ENCODE measurements around the gene RAP2A.
A peak's percentile ranks its signal among the peaks of the same experiment; 100 is the strongest.

The RAP2A gene

DNA sequence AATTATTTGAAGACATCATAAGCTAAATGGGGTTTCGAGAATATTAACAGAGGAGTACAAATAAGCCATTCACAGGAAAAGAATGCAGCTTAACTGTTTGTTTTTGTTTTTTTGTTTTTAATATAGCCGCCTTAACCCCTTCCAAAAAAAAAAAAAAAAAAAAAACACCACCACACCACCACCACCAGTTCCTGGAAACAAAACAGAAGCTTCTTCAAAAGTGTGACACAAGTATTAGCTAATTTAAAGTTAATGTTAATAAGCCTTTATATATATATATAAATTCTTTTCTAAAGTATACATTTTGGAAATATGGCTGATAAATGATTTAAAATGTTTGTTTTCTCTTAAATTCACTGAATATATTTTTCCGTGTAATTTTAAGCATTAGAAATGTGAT lies 1.4 kb downstream of the RAP2A start:
- H3K27ac ChIP-seq: no peak overlapping the region
- no peaks in the 10 kb centered on the region for H3K9me3 ChIP-seq
- peaks cover 15 to 24% of the 10 kb centered on the region in 2 experiments for H3K4me1 ChIP-seq (ENCODE audit: control insufficient read depth in 1 of 2, insufficient read depth in 1 of 2, low read depth in 1 of 2, low read length in 1 of 2)
- TF ChIP-seq, protein P1, sequence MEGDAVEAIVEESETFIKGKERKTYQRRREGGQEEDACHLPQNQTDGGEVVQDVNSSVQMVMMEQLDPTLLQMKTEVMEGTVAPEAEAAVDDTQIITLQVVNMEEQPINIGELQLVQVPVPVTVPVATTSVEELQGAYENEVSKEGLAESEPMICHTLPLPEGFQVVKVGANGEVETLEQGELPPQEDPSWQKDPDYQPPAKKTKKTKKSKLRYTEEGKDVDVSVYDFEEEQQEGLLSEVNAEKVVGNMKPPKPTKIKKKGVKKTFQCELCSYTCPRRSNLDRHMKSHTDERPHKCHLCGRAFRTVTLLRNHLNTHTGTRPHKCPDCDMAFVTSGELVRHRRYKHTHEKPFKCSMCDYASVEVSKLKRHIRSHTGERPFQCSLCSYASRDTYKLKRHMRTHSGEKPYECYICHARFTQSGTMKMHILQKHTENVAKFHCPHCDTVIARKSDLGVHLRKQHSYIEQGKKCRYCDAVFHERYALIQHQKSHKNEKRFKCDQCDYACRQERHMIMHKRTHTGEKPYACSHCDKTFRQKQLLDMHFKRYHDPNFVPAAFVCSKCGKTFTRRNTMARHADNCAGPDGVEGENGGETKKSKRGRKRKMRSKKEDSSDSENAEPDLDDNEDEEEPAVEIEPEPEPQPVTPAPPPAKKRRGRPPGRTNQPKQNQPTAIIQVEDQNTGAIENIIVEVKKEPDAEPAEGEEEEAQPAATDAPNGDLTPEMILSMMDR (IDR thresholded peaks at IDR 0.05): no peak
- H3K27me3 ChIP-seq: peaks cover 10% of the 10 kb centered on the region
- H3K36me3 ChIP-seq: no peaks in the 10 kb centered on the region
- peak overlapping the region; percentile 69 to 98 for H3K4me3 ChIP-seq (ENCODE audit: low read depth in 1 of 2, low read length in 1 of 2)

DNA sequence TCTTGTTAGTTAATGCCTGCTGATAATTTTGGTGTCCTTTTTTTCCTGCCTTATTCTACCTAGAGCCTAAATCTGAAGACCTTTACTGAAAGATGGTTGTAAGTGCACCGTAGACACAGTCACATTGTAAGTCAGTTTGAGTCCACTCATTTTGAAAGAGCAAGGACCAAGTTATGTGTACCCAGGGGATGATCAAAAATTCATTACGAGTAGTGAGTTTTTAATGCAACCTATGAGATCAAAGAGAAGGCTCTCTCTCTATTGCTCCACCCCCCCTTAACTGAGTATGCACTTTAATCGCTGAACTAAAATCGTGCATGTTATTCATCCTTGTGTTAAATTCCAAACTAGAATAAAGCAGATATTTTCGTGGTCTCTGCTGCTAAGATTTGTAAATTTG lies 1.8 kb downstream of the RAP2A start:
- Histone ChIP-seq H3K9me3 (no peaks in the 10 kb centered on the region), H3K27me3 (peaks cover 10% of the 10 kb centered on the region), H3K4me1 (ENCODE audit: control insufficient read depth in 1 of 2, insufficient read depth in 1 of 2, low read depth in 1 of 2, low read length in 1 of 2) (peaks cover 15 to 24% of the 10 kb centered on the region in 2 experiments), H3K36me3 (no peaks in the 10 kb centered on the region), H3K4me3 (ENCODE audit: low read depth in 1 of 2, low read length in 1 of 2) (no peak overlapping the region), H3K27ac (no peak overlapping the region)
- TF ChIP-seq, protein P1 (IDR thresholded peaks at IDR 0.05): no peak

DNA sequence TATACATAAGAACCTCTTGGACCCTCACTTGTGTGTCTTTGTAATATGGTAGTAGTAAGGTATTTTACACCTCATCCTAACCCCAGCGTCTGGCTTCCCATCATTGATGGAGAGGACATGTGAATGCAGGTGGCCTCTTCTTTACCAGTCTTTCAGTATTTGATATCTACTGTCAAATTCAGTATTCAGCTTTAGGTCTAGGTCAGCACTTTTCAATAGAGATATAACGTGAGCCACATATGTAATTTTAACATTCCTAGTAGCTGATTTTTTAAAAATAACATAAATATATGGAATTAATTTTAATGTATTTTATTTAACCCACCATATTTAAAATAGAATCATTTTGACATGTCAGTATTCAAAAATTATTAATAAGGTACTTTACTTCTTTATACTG lies 2.9 kb downstream of the RAP2A start:
- no peaks in the 10 kb centered on the region for H3K9me3 ChIP-seq
- no peaks in the 10 kb centered on the region for H3K36me3 ChIP-seq
- no peak overlapping the region for H3K4me3 ChIP-seq (ENCODE audit: low read depth in 1 of 2, low read length in 1 of 2)
- TF ChIP-seq, protein P1 (IDR thresholded peaks at IDR 0.05): no peak
- no peak overlapping the region for H3K27ac ChIP-seq
- peaks cover 15 to 24% of the 10 kb centered on the region in 2 experiments for H3K4me1 ChIP-seq (ENCODE audit: control insufficient read depth in 1 of 2, insufficient read depth in 1 of 2, low read depth in 1 of 2, low read length in 1 of 2)
- peaks cover 10% of the 10 kb centered on the region for H3K27me3 ChIP-seq

DNA sequence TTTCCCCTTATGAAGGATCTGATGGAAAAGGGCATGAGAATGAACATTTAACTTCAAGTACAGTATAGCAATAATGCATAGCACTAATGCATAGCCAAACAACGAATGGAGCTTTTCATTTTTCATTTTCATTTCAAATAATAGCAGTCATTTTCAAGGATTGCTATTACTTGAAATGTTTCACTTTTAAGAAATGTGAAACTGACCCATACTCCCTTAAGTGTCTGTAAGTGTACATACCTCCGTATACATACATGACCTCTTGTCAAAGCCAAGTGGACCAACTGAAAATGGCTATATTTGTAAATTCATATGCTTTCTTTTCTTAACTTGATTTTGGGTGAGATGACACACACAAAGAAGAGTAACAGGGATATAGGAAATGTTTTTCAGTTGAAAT lies 3.8 kb downstream of the RAP2A start:
- Histone ChIP-seq H3K4me3 (ENCODE audit: low read depth in 1 of 2, low read length in 1 of 2) (no peak overlapping the region), H3K27me3 (peaks cover 10% of the 10 kb centered on the region), H3K27ac (no peak overlapping the region), H3K4me1 (ENCODE audit: control insufficient read depth in 1 of 2, insufficient read depth in 1 of 2, low read depth in 1 of 2, low read length in 1 of 2) (peaks cover 10 to 18% of the 10 kb centered on the region in 2 experiments), H3K9me3 (no peaks in the 10 kb centered on the region), H3K36me3 (no peaks in the 10 kb centered on the region)
- TF ChIP-seq, protein P1 (IDR thresholded peaks at IDR 0.05): no peak

DNA sequence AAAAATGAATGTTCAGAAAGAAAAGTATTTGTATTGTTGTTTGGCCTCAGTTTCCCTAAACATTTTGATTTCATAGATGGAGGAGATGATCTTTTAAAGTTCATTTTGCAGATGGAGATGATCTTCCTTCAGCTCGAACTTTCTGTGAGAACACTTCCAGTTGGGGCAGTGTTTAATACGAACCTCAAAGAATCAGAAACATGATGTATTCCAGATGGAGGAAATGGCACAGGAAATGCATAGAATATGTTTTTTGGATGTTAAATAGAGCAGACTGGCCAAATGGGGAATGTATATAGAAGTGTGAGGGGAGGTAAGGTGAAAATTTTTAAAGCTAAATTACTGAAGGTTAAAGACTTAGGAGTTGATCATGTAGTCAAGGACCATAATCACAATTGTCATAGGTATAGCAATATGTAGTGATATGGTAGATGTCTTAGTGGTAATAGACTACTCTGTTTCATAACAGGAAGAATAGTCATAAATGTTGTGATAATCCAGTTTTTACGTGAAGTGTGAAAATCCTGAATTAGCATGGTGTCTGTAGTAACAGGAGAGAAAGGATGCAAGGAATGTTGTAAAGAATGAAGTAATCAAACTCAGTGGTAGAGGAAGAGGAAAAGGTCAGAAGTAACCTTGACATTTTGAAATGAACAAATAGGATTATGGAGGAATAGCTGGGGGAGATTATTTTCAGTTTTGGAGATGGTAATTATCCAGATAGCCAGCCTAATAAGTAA lies 5.1 kb downstream of the RAP2A start:
- H3K27me3 ChIP-seq: peaks cover 10% of the 10 kb centered on the region
- H3K4me3 ChIP-seq (ENCODE audit: low read depth in 1 of 2, low read length in 1 of 2): no peak overlapping the region
- no peak overlapping the region for H3K27ac ChIP-seq
- TF ChIP-seq, protein P1 (IDR thresholded peaks at IDR 0.05): no peak
- no peaks in the 10 kb centered on the region for H3K36me3 ChIP-seq
- H3K9me3 ChIP-seq: no peaks in the 10 kb centered on the region
- peaks cover 7 to 14% of the 10 kb centered on the region in 2 experiments for H3K4me1 ChIP-seq (ENCODE audit: control insufficient read depth in 1 of 2, insufficient read depth in 1 of 2, low read depth in 1 of 2, low read length in 1 of 2)

Data from neutrophil (primary cell).